GM18858 (cell line): Measurements from ENCODE around the gene COL16A1.

Experiments used
- ATAC-seq: cut with Tn5 transposase; IDR thresholded peaks from one replicate; pipeline ENCODE4 v1.9.1; 2021; ENCODE audit not compliant: unreplicated experiment

COL16A1 gene

GRCh38 chr1:31607360-31607759 lies 96.5 kb downstream of the COL16A1 start:
- no peak for ATAC-seq

GRCh38 chr1:31605908-31606427 lies 97.8 kb downstream of the COL16A1 start:
- ATAC-seq, result peak; percentile 74
